ENCODE data around the gene CFAP92. TPM values are rescaled to one million over a fixed set of nuclear protein-coding genes. Genes with fewer than 3 reads are reported as not detected.

Gene CFAP92
- total RNA-seq, 1 donor from 2014 or later, result not detected

DNA sequence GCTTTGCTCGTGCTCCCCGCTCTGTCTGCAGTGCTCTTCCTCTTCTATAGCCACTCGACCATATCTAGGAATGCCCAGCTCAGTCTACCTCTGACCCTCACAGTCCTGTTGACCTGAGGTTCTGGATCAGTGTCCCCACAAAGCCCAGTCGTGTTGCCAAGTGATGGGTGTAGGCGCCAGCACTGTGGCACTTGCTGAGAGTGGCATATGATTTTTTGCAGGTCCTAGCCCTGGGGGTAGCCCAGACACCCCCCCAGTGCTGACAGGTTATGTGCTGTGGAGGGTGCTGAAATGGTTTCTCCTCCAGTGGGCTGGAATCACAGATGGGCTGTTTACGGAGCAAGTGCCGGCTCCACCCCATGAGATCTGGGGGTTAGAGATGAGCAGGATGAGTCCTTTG lies 82.0 kb downstream of the CFAP92 start:
- no peak overlapping the region for H3K27ac Mint-ChIP-seq (ENCODE audit: unreplicated experiment)
- DNase-seq (ENCODE audit: extremely low spot score, unreplicated experiment), result no peak
- H3K9me3 Mint-ChIP-seq (ENCODE audit: unreplicated experiment), result no peaks in the 10 kb centered on the region
- H3K27me3 Mint-ChIP-seq (ENCODE audit: unreplicated experiment), result no peaks in the 10 kb centered on the region
- peaks cover 39% of the 10 kb centered on the region for H3K36me3 Mint-ChIP-seq (ENCODE audit: unreplicated experiment)
- H3K4me3 Mint-ChIP-seq (ENCODE audit: unreplicated experiment), result no peak overlapping the region
- H3K4me1 Mint-ChIP-seq (ENCODE audit: unreplicated experiment), result no peaks in the 10 kb centered on the region
- no peak for TF ChIP-seq CTCF (IDR thresholded peaks at IDR 0.05)

- Mint-ChIP-seq H3K4me1 (ENCODE audit: unreplicated experiment) (no peaks in the 10 kb centered on the region), H3K27ac (ENCODE audit: unreplicated experiment) (no peak overlapping the region), H3K4me3 (ENCODE audit: unreplicated experiment) (no peak overlapping the region), H3K9me3 (ENCODE audit: unreplicated experiment) (no peaks in the 10 kb centered on the region), H3K36me3 (ENCODE audit: unreplicated experiment) (peaks cover 41% of the 10 kb centered on the region), H3K27me3 (ENCODE audit: unreplicated experiment) (no peaks in the 10 kb centered on the region)
- DNase-seq (ENCODE audit: extremely low spot score, unreplicated experiment), result no peak
- no peak for TF ChIP-seq CTCF (IDR thresholded peaks at IDR 0.05)
Observed at GRCh38 chr3:128910006-128910405, 83.9 kb downstream of the CFAP92 start.

DNA sequence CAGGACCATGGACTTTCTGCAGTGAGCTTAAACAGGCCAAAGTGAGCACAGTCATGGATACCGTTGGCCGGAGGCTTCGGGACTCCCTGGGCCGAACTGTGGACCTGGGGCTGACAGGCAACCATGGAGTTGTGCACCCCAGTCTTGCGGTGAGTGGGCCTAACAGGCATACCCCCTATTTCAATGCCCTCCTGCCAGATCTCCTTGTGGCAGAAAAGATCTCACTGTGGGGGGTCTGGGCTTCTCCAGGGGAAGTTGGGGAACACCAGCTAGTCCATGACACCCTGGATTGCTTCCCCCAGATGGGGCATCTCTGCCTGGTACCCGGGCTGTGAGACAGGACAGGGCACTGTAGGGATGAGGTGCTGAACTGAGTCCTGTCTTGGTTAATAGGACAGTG lies 84.9 kb downstream of the CFAP92 start:
- Mint-ChIP-seq H3K36me3 (ENCODE audit: unreplicated experiment) (peaks cover 43% of the 10 kb centered on the region), H3K27me3 (ENCODE audit: unreplicated experiment) (no peaks in the 10 kb centered on the region), H3K9me3 (ENCODE audit: unreplicated experiment) (no peaks in the 10 kb centered on the region), H3K4me1 (ENCODE audit: unreplicated experiment) (no peaks in the 10 kb centered on the region), H3K27ac (ENCODE audit: unreplicated experiment) (no peak overlapping the region), H3K4me3 (ENCODE audit: unreplicated experiment) (no peak overlapping the region)
- TF ChIP-seq CTCF (IDR thresholded peaks at IDR 0.05), result no peak
- DNase-seq (ENCODE audit: extremely low spot score, unreplicated experiment), result no peak

GRCh38 chr3:128907706-128908445 lies 86.0 kb downstream of the CFAP92 start:
- no peaks in the 10 kb centered on the region for H3K4me1 Mint-ChIP-seq (ENCODE audit: unreplicated experiment)
- no peak for TF ChIP-seq CTCF (IDR thresholded peaks at IDR 0.05)
- no peak overlapping the region for H3K4me3 Mint-ChIP-seq (ENCODE audit: unreplicated experiment)
- no peak for DNase-seq (ENCODE audit: extremely low spot score, unreplicated experiment)
- H3K36me3 Mint-ChIP-seq (ENCODE audit: unreplicated experiment), result peaks cover 37% of the 10 kb centered on the region
- H3K27me3 Mint-ChIP-seq (ENCODE audit: unreplicated experiment), result no peaks in the 10 kb centered on the region
- no peak overlapping the region for H3K27ac Mint-ChIP-seq (ENCODE audit: unreplicated experiment)
- H3K9me3 Mint-ChIP-seq (ENCODE audit: unreplicated experiment), result no peaks in the 10 kb centered on the region

DNA sequence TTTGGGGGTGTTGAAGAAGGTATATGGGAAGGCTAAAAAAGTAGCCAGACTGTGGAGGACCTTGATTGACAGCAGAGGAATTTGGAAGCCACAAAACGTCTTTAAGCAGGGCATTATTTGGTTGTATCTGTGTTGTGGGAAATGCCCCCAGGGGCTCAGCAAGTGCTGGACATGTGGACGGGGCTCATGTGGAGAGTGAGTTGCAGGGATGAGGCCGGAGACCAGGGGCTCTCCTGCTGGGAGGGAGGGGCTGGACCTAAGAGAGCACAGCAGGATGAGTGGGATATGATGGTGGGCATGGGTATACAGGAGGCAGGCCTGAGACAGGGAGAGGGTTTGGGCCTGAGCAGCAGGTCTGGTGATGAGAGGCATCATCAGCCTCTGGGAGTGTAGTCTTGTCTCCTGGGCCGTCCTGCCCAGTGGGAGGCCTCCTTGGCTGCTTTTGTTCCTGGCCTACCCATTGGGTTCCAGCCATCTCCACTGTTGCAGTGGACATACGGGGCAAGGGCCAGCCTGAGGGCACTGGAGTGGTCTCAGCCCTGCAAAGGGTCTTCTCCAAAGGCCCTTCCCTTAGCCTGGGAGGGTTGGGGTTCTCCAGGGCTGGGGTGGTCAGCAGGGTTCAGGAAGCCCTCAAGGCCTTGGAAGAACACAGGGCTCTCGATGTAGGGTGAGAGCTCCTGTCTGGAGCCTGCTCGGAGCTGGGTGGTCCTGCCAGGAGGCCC lies 86.9 kb downstream of the CFAP92 start:
- Mint-ChIP-seq H3K36me3 (ENCODE audit: unreplicated experiment) (peaks cover 30% of the 10 kb centered on the region), H3K4me3 (ENCODE audit: unreplicated experiment) (no peak overlapping the region)

More for the DNA sequence above, 86.9 kb downstream of the CFAP92 start:
- Mint-ChIP-seq H3K27me3 (ENCODE audit: unreplicated experiment) (no peaks in the 10 kb centered on the region), H3K4me1 (ENCODE audit: unreplicated experiment) (no peaks in the 10 kb centered on the region), H3K27ac (ENCODE audit: unreplicated experiment) (no peak overlapping the region), H3K9me3 (ENCODE audit: unreplicated experiment) (no peaks in the 10 kb centered on the region)
- no peak for DNase-seq (ENCODE audit: extremely low spot score, unreplicated experiment)
- no peak for TF ChIP-seq CTCF (IDR thresholded peaks at IDR 0.05)
